ENCODE data around the gene GALNTL6. TPM values are rescaled to one million over a fixed set of nuclear protein-coding genes. Genes with fewer than 3 reads are reported as not detected.

The GALNTL6 gene
- polyA plus RNA-seq, 3 donors, result 0.79 to 1.5 (median 1.0) TPM

GRCh38 chr4:172073590-172073989, 260.4 kb downstream of the GALNTL6 start:
- DNase-seq (ENCODE audit: extremely low read depth in 1 of 11, low read depth in 9 of 11, low spot score in 4 of 11), result no peak

GRCh38 chr4:172083272-172083671, 270.1 kb downstream of the GALNTL6 start:
- DNase-seq (ENCODE audit: extremely low read depth in 1 of 11, low read depth in 9 of 11, low spot score in 4 of 11), result no peak

GRCh38 chr4:172088556-172088955, 275.4 kb downstream of the GALNTL6 start:
- no peak for DNase-seq (ENCODE audit: extremely low read depth in 1 of 11, low read depth in 9 of 11, low spot score in 4 of 11)

GRCh38 chr4:172095161-172095560, 282.0 kb downstream of the GALNTL6 start:
- DNase-seq (ENCODE audit: extremely low read depth in 1 of 11, low read depth in 9 of 11, low spot score in 4 of 11), result no peak

- no peak for DNase-seq (ENCODE audit: extremely low read depth in 1 of 11, low read depth in 9 of 11, low spot score in 4 of 11)
Measured at GRCh38 chr4:172096786-172097185, 283.6 kb downstream of the GALNTL6 start.

- no peak for DNase-seq (ENCODE audit: extremely low read depth in 1 of 11, low read depth in 9 of 11, low spot score in 4 of 11)
Measured at GRCh38 chr4:172099376-172099775, 286.2 kb downstream of the GALNTL6 start.

- DNase-seq (ENCODE audit: extremely low read depth in 1 of 11, low read depth in 9 of 11, low spot score in 4 of 11), result no peak
Measured at GRCh38 chr4:172103456-172103855, 290.3 kb downstream of the GALNTL6 start.

- no peak for DNase-seq (ENCODE audit: extremely low read depth in 1 of 11, low read depth in 9 of 11, low spot score in 4 of 11)
Measured at GRCh38 chr4:172104539-172104938, 291.3 kb downstream of the GALNTL6 start.

- no peak for DNase-seq (ENCODE audit: extremely low read depth in 1 of 11, low read depth in 9 of 11, low spot score in 4 of 11)
Measured at GRCh38 chr4:172105918-172106317, 292.7 kb downstream of the GALNTL6 start.

- peak in 6 of 11 donors; percentile 1 to 19 (median 9) for DNase-seq (ENCODE audit: extremely low read depth in 1 of 11, low read depth in 9 of 11, low spot score in 4 of 11)
Measured at GRCh38 chr4:172109466-172109865, 296.3 kb downstream of the GALNTL6 start.

GRCh38 chr4:172124656-172125308, 311.6 kb downstream of the GALNTL6 start:
- DNase-seq (ENCODE audit: extremely low read depth in 1 of 11, low read depth in 9 of 11, low spot score in 4 of 11), result no peak

- no peak for DNase-seq (ENCODE audit: extremely low read depth in 1 of 11, low read depth in 9 of 11, low spot score in 4 of 11)
Measured at GRCh38 chr4:172125443-172125842, 312.2 kb downstream of the GALNTL6 start.

- no peak for DNase-seq (ENCODE audit: extremely low read depth in 1 of 11, low read depth in 9 of 11, low spot score in 4 of 11)
Measured at GRCh38 chr4:172127168-172127567, 314.0 kb downstream of the GALNTL6 start.

- no peak for DNase-seq (ENCODE audit: extremely low read depth in 1 of 11, low read depth in 9 of 11, low spot score in 4 of 11)
Measured at GRCh38 chr4:172129593-172129992, 316.4 kb downstream of the GALNTL6 start.

GRCh38 chr4:172134521-172134920, 321.3 kb downstream of the GALNTL6 start:
- no peak for DNase-seq (ENCODE audit: extremely low read depth in 1 of 11, low read depth in 9 of 11, low spot score in 4 of 11)

GRCh38 chr4:172141025-172141424, 327.8 kb downstream of the GALNTL6 start:
- DNase-seq (ENCODE audit: extremely low read depth in 1 of 11, low read depth in 9 of 11, low spot score in 4 of 11), result no peak

GRCh38 chr4:172142281-172142741, 329.1 kb downstream of the GALNTL6 start:
- no peak for DNase-seq (ENCODE audit: extremely low read depth in 1 of 11, low read depth in 9 of 11, low spot score in 4 of 11)

GRCh38 chr4:172143605-172144314, 330.6 kb downstream of the GALNTL6 start:
- DNase-seq (ENCODE audit: extremely low read depth in 1 of 11, low read depth in 9 of 11, low spot score in 4 of 11), result no peak

- no peak for DNase-seq (ENCODE audit: extremely low read depth in 1 of 11, low read depth in 9 of 11, low spot score in 4 of 11)
Measured at GRCh38 chr4:172147687-172148086, 334.5 kb downstream of the GALNTL6 start.

GRCh38 chr4:172149329-172149728, 336.1 kb downstream of the GALNTL6 start:
- no peak for DNase-seq (ENCODE audit: extremely low read depth in 1 of 11, low read depth in 9 of 11, low spot score in 4 of 11)

GRCh38 chr4:172152284-172152683, 339.1 kb downstream of the GALNTL6 start:
- DNase-seq (ENCODE audit: extremely low read depth in 1 of 11, low read depth in 9 of 11, low spot score in 4 of 11), result no peak

Measured in renal cortex interstitium (tissue), 11 donors.